Inflammatory macrophage treated with lipopolysaccharide for 1 hour (primary cell): ENCODE measurements around the gene EPHA10.

Experiments used
- DNase-seq, 2 donors: peaks; one replicate each; pipeline ENCODE4 v3.0.0-alpha.2; 2020 to 2022

EPHA10 gene

DNA sequence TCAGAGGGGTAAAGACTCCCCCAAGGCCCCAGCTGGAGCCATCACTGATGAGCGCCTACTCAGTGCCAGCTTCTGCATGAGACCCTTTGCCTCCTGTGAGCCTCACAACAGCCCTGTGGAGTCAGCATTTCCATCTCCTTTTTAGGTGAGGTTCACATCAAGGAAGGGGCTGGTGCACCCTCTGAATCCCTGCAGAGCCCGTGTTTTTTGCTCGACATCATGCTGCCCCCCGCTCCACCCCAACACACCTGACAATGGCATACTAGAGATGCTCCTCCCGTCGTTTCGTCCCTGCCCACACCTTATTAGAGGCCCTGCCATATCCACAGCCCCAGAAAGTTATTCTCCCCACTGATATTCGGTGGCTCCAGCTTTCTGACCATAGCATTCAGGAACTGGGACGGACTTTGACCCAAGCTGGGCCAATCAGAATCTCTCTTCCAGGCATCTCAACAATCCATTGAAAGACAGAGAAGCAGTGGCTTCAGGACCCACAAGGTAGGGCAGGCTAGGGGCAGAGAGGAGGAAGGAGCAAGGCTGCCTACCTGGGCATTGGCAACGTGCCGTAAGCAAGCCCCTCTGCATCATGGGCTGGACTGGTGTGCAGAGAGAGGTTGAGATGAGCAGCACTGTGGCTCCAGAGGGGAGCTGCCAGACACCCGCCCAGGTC is 32.7 kb downstream of the EPHA10 start:
- no peak for DNase-seq

DNA sequence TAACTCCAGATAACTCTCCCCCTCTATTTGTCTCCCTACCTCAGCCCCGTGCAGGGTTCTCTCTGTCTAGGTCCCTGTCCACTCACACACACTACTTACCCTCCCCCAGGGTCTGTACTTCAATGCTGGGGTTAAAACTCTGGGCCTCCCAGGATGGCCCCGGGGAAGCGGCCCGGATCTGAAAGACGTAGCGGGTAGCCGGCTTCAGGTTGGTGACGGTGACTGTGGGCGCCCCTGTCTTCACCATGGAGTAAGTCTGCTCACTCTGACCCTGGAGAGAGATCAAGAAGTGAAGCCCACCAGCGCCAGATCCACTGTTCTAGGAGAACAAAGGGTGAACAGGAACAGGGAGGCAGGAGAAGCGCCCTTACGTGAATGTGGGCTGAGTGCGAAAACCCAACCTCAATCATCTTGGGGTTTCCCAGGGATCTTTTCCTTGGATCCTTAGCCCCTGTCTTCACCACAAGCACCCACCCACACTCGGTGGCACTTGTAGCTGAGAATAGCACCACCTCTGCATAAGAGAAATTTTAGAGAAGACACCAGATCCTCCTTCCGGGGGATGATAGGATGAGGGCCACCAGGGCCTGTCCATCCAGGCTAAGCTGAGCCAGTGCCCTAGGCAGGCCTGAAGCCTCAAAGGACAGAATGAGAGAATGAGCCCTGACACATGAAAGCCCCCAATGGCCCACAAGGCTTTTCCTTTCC is 33.5 kb downstream of the EPHA10 start:
- peak; percentile 72 to 90 for DNase-seq

DNA sequence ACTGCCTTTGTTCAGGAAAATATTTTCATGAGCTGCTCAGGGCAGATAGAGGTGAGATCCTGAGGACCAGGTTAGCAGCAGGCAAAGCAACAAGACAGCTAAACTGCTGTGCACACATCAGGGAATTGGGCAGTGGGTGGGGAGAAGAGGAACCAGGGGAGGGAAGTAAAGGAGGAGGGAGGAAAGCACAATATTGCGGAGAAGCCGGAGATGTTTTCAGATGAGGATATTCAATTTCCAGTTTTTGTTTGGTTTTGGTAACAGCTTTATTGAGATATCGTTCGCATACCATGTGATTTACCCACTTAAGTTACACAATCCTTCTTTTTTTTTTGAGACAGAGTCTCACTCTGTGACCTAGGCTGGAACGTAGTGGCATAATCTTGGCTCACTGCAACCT is 34.5 kb downstream of the EPHA10 start:
- DNase-seq = peak; percentile 71 to 82

DNA sequence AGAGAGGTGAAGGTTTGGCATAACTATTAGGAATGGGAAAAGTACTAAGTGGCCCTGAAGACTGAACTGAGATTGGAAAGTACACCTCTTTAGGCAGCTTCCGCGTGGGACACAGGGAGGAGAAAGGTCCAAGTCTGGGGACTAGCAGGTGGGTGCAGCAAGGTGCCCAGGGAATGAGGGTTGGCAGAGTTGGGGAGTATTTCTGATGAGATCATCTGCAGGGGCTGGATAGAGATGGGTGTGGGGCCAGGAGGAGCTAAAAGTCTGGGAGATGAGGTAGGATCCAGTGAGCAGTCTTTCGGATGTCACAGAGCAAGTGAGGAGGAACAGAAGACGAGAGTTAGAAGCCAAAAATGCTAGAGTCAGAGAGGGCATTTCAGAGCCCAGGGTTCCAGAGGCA is 36.5 kb downstream of the EPHA10 start:
- DNase-seq = no peak

DNA sequence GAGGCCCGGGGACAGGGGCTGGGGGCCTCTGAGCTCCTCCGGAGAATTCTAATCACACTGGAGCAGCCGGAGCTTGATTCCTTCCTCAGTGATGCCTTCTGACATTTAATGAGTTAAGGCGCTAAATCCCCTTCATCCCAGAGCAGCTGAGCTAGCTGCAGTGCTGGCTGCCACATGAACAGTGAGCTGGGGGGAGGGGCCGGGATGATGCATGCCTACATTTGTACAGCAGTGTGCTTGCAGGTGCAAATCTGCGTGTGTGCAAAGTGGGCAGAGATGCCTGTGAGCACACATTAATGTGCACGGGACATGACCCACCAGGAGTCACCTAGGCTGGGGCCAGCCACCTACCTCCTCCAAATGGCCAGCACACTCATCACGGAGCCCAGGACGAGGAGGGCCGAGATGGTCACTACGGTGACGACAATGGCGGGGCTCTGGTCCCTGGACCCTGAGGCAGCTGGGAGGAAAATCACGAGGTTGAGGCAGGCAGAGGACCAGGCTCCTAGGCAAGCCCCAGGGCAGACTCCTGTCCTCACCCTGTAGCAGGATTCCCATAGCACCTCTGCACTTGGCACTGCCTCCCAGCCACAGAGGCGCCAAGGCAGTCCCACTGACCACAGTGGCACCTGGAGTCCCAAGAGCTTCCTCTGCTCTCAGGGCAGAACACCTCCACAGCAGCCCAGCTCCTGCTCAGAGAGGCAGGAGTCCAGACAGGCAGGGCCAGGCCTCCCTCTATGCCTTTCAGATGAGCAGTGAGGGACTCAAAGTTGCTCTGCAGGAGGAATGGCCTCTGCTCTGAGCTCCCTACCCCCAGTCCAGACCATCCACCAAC is 38.0 kb downstream of the EPHA10 start:
- no peak for DNase-seq

DNA sequence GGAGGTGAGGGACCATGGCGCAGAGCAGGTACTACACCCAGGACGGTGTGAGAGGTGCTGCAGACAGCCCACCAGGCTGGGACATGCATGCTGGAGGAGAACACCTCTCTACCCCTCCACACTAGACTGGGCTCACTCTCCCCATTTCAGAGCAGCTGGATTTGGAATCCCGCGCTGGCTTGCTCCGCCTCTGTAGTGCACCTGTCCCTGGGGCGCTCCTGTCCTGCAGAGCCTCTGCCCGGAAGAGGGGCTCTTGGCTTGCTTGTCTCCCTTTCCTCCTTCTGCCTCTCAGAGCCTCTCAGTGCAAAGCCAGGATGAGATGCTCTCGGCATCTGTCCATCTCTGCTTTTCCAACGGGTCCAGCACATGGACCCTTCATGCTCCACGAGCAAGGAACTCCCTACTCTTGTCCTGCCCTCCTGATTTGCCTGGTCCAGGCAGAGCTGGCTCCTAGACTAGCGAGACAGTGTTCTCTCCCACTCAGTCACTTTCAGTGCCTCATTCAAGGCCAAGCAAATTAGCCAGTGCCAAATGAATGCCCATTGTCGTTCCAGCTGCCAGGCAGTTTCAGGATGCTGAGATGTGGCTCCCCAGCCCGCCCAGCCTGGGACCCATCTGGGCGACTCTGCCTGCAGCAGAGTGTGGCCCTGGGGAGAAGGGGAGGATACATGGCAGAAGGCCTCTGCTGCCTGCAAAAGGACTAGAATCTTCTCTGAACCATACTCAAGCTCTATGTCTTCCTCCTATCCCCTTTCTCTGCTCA is 38.9 kb downstream of the EPHA10 start:
- DNase-seq = no peak

DNA sequence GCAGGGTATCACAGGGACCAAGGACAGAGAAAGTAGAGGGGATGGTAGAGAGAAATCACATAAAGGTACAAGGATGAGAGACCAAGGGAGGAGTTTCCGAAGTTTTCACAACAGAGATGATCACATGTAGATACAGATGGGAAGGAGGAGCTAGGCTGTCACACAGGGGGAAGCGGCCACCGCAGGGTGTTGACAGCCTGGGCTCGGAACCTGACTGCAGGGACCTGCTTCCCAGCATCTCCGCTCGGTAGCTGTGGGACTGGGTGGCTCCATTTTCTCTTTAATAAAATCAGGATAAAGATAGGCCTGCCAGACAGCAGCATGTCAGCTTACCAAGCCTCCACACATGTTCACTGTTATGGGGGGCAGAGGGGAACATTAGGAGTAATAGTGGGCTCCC is 40.3 kb downstream of the EPHA10 start:
- no peak for DNase-seq

DNA sequence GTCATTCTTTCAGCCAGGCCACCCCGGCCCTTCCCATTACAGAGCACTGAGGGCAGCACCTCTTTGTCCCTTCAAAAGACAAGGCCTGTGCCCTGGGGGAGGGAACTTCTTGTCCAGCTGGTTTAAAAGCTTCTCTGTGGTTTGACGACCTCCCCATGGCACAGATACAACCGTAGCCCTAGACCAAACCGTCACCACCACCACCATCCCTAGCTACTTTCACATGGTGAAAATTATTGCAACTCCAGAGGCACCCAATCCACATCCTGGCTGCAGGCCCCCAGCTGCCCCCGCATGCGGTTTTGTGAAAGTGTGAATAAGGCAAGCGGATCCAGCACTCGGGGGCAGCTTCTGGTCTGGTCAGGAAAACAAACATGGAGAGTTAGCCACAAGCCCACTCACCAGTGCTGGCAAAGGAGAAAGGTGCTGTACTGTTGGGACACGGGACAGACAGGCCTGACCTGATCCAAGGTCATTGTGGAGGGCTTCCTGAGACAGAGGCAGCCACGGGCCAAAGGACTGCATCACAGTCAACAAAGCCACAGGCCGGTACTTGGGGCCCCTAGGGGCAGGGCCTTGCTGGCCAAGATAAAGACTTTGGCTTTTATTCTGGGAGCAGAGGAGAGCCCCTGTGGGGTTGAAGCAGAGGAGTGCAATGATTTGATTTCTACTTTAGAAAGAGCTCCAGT is 41.4 kb downstream of the EPHA10 start:
- no peak for DNase-seq

DNA sequence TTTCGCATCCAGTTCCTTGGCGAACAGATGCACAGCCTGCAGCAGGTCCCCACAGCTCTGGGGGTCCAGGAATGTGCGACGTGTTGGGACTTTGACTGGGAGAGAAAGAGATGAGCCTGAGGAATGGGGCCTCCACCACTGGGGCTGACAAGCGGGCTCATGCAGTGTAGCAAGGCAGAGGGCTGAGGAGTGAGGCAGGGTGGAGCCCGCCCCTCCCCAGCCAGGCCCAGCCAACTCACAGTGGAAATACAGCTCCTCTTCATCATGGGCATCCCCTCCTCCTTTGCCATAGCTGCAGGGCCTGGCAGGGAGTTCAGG is 41.9 kb downstream of the EPHA10 start:
- DNase-seq = no peak

DNA sequence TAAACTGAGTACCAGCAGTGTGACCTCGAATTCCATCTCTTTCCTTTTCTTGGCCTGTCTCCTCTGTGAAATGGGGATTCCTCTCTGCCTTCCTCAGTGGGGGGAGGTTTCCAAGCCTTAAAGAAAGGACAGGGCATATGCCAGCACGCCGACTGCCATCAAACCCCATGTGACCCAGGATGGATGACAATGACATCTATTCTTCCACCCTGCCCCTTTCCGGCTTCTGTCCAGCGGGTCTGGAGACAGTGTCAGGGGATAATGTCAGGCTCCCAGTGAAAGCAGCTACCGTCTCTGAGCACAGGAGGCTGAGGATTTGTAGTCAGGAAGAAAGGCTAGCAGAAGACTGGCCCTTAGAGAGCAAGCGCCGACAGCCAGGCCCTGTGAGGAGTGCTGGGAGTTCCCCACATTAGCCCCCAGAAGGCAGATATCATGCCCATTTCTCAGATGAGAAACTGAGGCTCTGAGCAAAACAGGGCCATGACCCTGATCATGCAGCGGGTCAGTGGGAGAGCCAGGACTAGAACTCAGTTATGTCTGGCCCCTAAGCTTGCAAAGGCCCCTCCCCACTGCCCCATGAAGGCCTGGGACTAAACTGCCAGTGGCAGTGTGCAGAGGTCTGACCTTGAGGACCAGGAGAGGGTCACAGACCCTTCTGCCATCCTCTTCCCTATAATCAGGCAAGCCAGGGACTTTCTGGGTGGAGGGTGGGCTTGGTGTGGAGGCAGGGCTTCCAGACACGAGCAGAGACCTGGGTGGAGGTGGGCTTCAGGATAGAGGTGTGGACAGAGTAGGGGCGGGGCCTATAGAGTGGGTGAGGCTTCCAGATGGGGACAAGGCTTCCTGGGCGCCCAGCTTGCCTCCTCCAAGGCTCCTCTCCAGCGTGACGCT is 42.5 kb downstream of the EPHA10 start:
- no peak for DNase-seq

DNA sequence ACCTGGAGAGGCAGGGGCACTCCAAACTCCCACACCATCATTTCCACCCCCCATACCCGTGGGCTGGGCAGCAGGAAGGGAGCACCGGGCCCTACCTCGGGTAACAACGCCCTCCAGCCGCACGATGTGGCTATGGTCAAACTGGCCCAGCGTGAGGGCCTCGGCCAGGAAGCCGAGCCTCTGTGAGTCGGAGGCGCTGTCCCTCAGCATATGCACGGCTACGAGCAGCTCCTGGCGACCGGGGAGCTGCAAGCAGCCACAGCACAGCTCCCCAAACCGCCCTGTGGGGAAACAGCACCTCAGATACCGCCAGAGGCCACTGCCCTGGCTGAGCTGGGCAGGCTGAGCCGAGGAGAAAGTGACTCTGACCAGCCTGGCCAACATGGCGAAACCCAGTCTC is 43.4 kb downstream of the EPHA10 start:
- DNase-seq = no peak

DNA sequence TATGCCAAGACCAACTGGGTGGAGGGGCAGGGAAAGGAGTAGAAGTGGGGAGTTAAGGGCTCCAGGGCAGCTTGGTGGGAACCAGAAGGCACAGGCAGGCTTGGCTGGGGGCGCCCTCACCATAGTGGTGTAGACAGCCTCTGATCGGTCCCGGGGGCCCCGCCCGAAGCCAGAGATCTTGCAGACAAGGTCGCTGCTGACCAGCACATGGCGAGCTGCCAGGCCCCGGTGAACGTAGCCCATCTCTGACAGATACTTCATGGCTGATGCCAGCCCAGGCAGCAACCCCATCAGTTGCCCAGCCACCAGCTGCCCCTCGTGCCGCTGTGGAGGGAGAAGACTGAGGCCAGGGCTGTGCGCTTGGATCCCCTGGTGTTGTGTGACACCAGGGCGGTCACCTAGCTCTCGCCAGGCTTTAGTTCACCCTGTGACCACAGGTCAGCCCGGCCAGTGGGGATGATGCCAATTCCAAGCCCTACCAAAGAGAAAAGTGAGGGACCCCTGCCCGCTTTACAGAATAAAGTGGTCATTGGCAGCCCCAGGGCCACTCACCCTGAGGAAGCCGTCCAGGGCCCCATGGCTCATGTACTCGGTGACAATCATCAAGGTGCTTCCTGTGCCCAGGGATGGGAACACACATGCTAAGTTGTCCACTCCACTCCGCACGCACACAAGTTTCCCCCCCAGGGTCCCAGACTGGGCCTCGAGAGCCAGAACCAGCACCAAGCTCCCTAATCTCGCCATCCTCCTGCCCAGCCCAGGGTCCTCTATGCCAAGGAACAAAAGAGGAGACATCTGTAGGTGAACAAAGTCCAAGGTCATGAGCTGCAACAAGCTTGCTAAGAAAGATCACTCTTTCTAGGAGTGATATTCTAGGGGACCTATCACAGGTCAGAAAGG is 44.4 kb downstream of the EPHA10 start:
- DNase-seq = no peak

DNA sequence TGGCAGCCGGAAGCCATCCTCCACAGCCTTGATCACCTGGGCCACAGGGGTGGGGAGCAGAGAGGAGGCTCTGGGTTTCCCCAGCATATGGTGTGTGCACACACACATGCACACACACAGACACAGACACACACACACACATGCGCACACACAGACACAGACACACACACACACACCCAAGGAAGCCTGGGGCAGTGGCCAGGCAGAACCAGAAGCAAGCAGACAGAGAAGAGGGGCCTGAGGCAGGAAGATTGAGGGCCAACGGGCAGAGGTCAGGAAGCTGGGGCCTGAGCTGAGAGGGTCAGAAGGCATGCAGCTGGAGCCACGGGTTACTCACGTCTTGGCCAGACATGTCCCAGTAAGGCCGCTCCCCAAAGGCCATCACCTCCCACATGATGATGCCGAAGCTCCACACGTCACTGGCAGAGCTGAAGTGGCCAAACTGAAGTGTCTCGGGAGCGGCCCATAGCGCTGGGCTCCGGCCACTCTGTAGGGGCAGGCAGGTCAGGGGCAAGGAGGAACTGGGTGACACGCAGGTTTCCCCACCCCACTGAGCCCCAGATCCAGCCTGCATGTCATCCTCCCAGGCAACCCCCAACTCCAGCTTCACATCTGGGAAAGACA is 45.2 kb downstream of the EPHA10 start:
- no peak for DNase-seq

DNA sequence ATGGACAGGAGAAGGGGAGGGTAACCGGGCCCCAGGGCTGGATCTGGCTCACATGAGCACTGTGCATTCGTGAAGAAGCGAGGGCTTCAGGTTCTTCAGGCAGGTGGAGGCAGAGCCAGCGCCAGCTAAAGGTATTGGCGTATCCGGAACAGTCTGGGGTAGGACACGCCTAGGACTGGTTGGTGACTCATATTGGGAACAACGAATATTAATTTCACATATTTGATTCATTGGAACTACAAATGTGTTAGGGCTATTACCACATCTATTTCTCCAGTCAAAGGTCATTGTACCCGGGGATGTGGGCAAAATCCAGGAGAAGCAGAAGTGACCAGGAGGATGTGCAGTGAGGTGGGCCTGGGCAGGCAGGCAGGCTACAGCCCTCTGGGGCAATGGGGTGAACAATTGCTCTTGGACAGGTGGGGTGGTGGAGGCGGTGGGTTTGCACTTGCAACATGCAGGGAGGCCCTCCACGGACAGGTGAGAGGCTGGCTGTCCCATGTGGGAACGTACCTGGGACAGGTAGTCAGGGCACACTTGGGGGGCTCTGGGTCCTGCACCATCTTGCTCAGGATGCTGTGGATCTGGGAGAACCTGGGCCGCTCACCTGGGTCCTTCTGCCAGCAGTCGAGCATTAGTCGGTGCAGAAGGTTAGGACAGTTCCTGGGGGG is 45.9 kb downstream of the EPHA10 start:
- no peak for DNase-seq

DNA sequence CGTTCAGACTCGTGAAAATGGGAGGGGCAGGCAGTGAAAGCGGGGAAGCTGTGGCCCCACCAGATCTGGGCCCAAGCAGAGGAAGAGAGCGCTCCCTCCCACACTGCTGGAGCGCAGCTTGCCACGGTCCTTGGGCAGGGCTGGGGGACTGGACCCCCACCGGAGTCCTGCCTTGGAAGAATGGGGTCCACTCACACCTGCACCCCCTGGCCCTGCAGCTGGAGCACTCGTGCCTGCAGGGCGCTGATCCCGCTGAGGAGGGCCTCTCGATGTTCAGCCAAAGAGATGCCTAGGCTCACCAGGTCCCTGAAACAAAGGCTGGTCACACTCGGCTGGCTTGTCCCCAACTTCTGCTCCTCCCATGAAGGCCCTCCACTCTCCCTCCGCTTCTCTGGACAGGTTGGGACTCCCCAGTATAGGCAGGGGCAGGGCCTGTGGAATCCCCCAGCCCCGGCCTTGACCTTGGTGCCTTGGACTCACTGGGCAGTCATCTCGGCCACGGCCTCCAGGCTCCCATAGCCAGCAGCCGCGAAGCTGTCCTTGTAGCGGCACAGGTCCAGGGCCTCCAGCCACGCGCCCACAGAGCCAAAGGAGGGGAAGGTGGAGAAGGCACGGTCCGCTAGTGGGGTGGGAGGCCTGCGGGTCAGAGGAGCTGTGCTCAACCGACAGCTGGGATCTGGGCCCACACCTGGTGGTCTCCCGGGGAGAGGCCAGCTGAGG is 46.6 kb downstream of the EPHA10 start:
- DNase-seq = no peak

DNA sequence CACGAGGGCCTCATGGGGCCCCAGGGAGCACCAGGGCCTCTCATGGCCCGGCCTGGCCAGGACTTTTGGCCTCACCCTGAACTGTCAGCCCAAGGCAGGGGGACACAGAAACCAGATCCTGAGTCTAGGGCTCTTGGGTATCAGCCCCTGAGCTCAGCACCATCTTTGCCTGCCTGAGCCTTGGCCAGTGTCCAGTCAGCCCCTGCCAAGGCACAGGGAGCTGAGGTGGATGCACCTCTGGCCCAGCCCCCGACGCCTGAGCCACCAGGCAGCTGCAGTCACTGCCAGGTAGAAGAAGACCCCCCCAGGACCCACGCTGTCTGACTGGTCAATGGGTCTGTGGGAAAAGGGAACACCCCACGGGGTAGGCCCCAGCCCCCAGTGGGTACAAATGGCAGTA is 47.3 kb downstream of the EPHA10 start:
- DNase-seq = no peak

DNA sequence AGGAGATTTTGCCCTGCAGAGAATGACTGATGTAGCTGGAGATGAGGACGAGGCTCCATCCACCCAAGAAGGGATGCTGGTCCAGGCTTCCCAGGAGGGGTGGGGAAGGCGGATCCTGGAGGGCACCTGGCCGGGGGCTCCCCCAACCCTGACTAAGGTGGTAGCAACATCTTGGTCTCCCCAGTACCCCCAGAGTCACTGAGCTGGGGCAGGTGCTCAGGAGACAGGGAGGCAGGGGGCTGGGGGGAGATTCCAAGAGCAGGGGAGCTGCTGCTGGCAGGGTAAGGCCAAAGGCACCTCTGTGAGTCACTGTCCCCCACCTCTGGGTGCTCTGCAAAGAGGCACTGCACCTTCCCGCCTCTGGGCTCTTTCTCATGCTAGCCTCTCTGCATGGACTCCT is 48.6 kb downstream of the EPHA10 start:
- DNase-seq = no peak

DNA sequence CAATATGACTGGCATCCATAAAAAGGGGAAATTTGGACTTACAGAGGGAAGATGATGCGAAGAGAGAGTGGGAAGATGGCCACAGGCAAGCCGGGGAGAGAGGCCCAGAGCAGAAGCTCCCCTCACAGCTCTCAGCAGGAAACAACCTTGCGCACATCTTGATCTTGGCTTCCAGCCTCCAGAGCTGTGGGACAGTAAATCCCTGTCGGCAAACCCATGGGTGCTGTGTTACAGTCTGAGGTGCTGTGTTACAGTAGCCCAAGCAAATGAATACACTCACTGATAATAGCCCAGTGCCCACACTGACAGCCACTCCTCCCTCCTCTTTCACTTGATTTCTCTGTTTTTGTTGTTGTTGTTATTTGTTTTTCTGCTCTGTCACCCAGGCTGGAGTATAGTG is 50.2 kb downstream of the EPHA10 start:
- peak in 1 of 2 donors; percentile 10 for DNase-seq

DNA sequence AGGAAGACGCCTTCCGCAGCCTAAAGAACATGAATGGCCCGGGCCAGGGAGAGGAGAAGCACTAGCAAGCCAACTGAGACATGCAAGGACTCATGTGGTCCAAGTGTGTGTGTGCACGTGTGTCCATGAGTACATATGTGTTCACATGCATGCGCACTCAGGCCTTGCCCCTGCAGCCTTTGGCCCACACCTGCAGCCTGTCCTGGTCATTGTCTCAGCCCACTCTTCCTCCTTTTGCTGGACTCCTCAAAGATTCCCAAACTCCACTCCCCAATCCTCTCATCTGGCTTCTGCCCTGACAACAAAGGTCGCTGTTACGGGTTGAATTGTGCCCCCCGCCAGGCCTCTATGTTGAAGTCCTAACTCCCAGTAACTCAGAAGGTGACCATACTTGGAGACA is 50.7 kb downstream of the EPHA10 start:
- no peak for DNase-seq
